GM19328 (cell line): ENCODE measurements around the gene ARMC6.
A peak's percentile ranks its signal among the peaks of the same experiment; 100 is the strongest.

Experiments used
- ATAC-seq: cut with Tn5 transposase; IDR thresholded peaks from one replicate; pipeline ENCODE4 v1.9.1; 2021; ENCODE audit warnings: mild to moderate bottlenecking, moderate library complexity; ENCODE audit not compliant: unreplicated experiment

Gene ARMC6

GRCh38 chr19:19033426-19034203, at the start of gene ARMC6, which contains the start of gene SUGP2:
Gene ARMC6, plus strand, starts transcription at chr19:19033603. Its CDS starts 607 bp downstream, at chr19:19034210.
Gene SUGP2, minus strand, starts transcription at chr19:19033517. Its CDS starts 2,446 bp downstream, at chr19:19031071.
- peak; percentile 69 for ATAC-seq

DNA sequence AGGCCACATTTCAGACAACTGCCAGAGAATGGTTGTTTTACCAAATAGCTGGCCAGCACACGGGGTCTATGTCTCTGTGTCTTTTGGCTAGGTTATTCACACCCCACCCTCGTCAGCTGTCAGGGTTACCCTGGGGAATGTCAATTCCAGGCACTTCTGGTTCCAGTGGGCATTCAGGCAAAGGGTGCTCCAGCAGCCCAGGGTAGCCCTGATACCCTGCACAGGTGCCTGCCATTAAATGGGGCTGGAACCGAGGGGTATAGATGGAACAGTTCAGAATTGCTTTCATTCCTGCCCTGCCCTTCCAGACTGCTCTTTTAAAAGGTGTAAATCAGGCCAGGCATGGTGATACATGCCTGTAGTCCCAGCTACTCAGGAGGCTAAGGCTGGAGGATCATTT, 49.2 kb upstream of the ARMC6 start:
- no peak for ATAC-seq

- ATAC-seq, result no peak
These were observed 48.1 kb upstream of the ARMC6 start for GRCh38 chr19:18985257-18985656.

DNA sequence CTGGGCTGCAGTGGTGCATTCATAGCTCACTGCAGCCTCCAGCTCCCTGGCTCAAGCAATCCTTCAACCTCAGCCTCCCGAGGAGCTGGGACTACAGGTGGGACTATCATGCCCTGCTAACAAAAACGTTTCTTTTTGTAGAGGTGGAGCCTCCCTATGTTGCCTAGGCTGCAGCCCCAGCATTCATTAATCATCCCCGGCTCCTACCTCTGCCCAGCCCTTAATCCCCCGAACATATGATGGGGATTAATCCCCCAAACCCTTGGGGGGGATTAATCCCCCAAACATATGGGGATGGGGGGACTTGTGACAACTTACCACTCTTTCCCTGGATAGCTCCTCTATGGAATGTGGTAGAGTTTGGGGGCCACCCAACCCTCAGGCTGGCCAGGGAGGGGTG, 45.9 kb upstream of the ARMC6 start:
- ATAC-seq, result no peak

- no peak for ATAC-seq
These were observed 44.1 kb upstream of the ARMC6 start for GRCh38 chr19:18989316-18989715.

- ATAC-seq, result no peak
These were observed 43.2 kb upstream of the ARMC6 start for GRCh38 chr19:18990128-18990708.

DNA sequence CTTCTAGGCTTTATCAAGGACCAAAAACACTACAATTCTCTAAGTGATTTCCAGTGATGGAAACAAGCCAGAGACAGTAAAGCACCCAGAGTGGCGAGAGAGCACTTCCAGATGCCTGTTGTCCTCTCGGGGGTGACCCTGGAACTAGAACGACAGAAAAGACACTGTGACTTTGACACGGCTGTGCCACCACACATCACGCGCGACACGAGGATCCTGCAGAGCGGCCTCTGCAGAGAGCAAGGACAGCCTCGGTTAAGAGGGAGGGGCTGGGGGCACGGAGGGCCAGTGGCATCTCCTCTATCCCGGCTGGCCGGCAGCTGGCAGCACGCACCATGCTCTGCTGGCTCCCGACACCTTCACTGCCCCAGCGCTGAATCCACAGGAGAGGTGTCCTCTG, 42.4 kb upstream of the ARMC6 start:
- ATAC-seq, result no peak

DNA sequence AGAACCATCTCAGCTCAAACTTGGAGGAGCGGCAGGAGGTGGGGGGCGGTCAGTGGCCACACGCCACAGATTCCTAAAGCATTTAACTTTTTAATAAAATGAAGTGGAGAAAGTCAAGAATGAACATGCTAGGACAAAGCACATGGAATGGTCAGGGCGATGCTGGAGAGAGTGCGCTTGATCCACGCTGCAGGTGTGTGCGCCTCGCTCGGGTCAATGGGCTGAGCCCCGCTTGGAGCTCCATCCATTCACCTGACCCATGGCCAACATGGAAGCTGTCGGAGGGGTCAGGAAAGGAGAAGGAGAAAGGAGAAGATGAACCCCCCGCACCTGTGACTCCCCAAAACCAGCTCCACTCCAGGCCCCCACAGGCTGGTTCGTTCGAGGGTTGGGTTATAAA, 41.9 kb upstream of the ARMC6 start:
- no peak for ATAC-seq

DNA sequence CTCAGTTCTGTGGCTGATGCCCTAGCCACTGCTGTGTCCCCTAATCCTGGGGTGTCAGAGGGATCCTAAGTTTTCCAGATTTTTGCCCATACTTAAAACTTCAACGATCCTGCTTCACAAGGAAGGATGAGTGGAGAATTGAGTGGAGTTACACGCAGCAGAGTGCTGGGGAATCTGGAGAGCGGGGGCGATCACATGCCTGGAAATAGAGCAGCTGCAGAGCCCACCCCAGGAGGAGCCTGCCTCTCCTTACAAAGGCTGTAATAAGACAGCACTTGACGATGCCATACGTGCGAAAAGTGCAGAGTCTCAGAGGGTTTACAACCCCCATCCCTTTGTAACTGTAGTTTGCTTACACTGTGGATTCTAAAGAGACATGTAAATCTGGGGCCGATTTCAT, 40.7 kb upstream of the ARMC6 start:
- no peak for ATAC-seq

DNA sequence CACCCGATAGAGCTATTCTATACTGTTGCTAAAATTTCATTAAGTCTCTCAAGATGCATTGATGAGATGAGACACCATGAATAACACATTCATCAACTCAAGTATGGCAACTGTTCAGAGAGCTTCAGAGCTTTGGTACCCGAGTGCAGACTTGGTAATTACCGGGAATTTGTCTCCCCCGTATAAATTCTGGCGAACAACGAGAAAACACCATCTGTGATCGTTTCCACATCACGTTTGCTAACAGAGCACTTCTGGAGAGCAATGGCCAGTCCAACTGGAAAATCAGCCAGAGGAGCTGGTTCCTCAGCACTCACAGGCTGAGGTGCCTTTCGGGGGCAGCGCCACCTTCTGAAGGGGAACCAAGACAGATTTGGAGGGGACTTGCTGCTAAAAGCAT, 40.3 kb upstream of the ARMC6 start:
- no peak for ATAC-seq

DNA sequence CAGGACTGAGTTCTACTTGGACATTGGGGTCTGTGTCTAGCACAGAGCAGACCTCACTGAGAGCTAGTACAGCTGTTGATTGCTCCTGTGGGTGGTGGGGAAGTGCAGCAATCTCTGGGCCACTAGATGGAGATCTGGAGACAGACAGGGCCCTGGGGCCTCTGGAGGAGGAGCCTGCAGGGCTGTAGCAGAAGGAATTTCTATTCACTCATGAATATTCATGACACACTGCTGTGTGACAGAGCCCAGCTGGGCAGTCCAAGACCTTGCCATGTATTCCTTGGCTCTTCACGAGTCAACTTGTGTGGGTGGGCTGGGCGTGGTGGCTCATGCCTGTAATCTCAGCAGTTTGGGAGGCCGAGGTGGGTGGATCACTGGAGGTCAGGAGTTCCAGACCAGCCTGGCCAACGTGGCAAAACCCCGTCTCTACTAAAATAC, 37.6 kb upstream of the ARMC6 start:
- no peak for ATAC-seq

GRCh38 chr19:18996351-18996750, 37.1 kb upstream of the ARMC6 start:
- no peak for ATAC-seq

- no peak for ATAC-seq
These were observed 36.5 kb upstream of the ARMC6 start for GRCh38 chr19:18996796-18997394.

GRCh38 chr19:18998276-18998675, 35.1 kb upstream of the ARMC6 start:
- ATAC-seq, result no peak

GRCh38 chr19:18999016-18999758, 34.2 kb upstream of the ARMC6 start:
- ATAC-seq, result no peak

DNA sequence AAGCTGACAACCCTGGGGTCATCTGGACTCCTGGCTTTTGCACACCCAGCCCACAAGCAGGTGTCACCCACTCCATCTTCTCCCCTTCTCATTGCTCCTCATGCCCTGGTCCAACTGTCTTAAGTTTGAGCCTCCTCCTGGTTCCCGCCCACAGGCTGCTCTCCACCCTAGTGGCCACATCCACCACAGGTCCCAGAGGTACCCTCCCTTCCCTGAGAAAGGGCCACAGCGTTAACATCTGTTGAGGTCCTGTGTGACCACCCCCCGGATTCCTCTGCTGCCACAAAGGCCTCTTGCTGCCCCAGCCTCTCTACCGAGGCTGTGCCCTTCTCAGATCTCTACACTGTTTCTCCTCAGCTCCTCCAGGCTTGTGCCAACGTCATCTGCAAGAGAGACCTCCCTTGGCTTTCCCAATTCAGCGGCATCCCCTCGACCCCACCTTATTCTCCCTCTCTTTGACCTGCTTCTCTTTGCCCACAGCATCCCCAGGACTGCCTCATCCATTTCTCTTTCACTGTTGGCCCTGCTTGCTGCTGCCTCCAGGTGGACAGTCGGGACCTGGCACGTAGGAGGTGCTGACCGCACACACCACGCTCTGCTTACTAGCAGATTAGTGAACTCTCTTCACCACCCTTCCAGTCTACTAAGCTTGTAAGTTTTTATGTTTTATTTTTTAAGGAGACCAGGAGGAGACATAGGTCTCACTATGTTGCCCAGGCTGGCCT, 33.3 kb upstream of the ARMC6 start:
- ATAC-seq, result no peak

DNA sequence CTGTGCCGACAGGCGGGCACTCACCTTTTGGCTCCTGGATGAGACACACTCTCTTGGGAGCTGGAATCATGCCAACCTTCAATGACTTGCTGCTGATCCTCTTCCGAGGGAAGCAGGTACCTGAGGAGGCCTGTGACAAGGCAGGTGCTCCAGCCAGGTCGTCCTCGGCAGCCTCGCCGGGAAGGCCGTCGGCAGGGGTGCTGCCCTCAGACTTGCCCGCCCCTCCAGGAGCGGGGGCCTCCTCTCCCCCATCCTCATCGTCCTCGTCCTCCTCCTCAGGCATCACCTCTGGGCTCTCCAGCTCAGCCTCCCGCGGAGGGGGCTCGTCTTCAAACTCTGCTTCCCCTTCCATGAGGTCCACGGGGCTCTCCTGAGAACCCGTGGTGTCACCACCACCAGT, 29.3 kb upstream of the ARMC6 start:
- no peak for ATAC-seq

DNA sequence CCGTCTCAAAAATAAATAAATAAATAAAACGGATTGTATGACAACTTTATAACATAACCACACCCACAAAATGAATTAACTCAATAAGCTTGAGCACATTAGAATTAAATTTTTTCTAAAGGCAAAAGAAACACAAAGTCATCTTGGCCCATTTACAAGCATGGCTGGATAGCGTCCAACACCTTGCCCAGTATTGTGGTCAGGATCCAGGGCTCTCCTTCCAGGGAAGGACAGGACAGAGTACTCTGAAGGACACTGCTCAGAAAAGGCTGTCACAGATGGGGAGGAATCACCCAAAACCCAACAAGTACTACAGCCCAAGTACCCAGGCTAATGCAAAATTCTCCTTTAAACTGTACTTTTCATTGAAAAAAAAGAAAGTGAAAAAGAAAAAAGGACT, 27.2 kb upstream of the ARMC6 start:
- ATAC-seq, result no peak

- no peak for ATAC-seq
These were observed 23.5 kb upstream of the ARMC6 start for GRCh38 chr19:19009951-19010350.

DNA sequence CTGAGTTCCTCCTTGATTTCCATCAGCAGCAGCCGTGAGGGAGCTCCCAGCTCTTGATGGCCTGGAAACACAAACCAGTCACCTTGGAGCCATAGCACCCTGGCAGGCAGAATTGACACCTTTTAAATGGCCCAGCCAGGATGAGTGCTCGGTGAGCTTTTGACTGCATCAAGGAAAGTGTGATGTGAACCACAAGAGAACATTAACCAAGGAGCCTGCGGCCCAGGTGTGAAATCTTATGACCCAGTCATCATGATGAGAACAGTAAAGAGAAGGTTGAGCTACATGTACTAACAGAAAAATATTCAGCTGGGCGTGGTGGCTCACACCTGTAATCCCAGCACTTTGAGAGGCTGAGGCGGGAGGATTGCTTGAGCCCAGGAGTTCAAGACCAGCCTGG, 22.9 kb upstream of the ARMC6 start:
- ATAC-seq, result no peak

- ATAC-seq, result no peak
These were observed 12.3 kb upstream of the ARMC6 start for GRCh38 chr19:19021115-19021514.
